Measurements from ENCODE around the gene DPP7. TPM values are rescaled to one million over a fixed set of nuclear protein-coding genes. Genes with fewer than 3 reads are reported as not detected.

The DPP7 gene
- total RNA-seq, 2 experiments from 2014 or later: 154 to 182 TPM

- Histone ChIP-seq H3K4me1 (ENCODE audit: insufficient read depth, low read length, poor library complexity, severe bottlenecking) (peaks cover 48% of the 10 kb centered on the region), H2AFZ (ENCODE audit: low read length) (no peak overlapping the region), H3K9me3 (ENCODE audit: low read length) (no peaks in the 10 kb centered on the region), H3K79me2 (ENCODE audit: insufficient read depth, low read depth, low read length) (no peaks in the 10 kb centered on the region), H4K20me1 (ENCODE audit: insufficient read depth, low read length) (no peaks in the 10 kb centered on the region), H3K4me3 (ENCODE audit: low read depth, low read length, poor library complexity, severe bottlenecking) (no peak overlapping the region), H3K9me2 (ENCODE audit: insufficient read depth, low read length) (no peaks in the 10 kb centered on the region), H3K36me3 (ENCODE audit: insufficient read depth, low read length) (peaks cover 13% of the 10 kb centered on the region; the same call in 1 of the 2 replicates), H3K4me2 (ENCODE audit: low read length) (no peak overlapping the region), H3K27ac (ENCODE audit: low read depth, low read length, poor library complexity, severe bottlenecking) (no peak overlapping the region)
- no peak for DNase-seq (ENCODE audit: low spot score)
- POLR2A ChIA-PET: no interaction called here
- intact Hi-C loops (cut with micrococcal nuclease; ENCODE audit: unreplicated experiment): loop anchor here (5.0 kb wide), 2 partner anchors 36 to 71 kb away; partner anchors contain the start of genes ANAPC2 and SSNA1
- no peak for TF ChIP-seq EZH2phosphoT487 (IDR thresholded peaks at IDR 0.05; ENCODE audit: borderline replicate concordance, low read depth, low read length)
- TF ChIP-seq CTCF (conservative IDR thresholded peaks at IDR 0.05; ENCODE audit: low read length): no peak
- CTCF ChIA-PET (ENCODE audit: unreplicated experiment): no interaction called here
- BruUV-seq (replicated peaks): no TSS peak
Measured at GRCh38 chr9:137116728-137117127, 2.2 kb upstream of the DPP7 start.

GRCh38 chr9:137116027-137116507 lies 1.5 kb upstream of the DPP7 start:
- H3K4me3 ChIP-seq (ENCODE audit: low read depth, low read length, poor library complexity, severe bottlenecking): no peak overlapping the region
- no peak for TF ChIP-seq EZH2phosphoT487 (IDR thresholded peaks at IDR 0.05; ENCODE audit: borderline replicate concordance, low read depth, low read length)
- TF ChIP-seq CTCF (conservative IDR thresholded peaks at IDR 0.05; ENCODE audit: low read length): 0 out of 2 replicates have a peak, but pooled peaks have one; percentile 9
- peaks cover 47% of the 10 kb centered on the region for H3K4me1 ChIP-seq (ENCODE audit: insufficient read depth, low read length, poor library complexity, severe bottlenecking)
- H4K20me1 ChIP-seq (ENCODE audit: insufficient read depth, low read length): no peaks in the 10 kb centered on the region
- H3K36me3 ChIP-seq (ENCODE audit: insufficient read depth, low read length): peaks cover 17% of the 10 kb centered on the region; the same call in 1 of the 2 replicates
- no peak overlapping the region for H2AFZ ChIP-seq (ENCODE audit: low read length)
- no peaks in the 10 kb centered on the region for H3K79me2 ChIP-seq (ENCODE audit: insufficient read depth, low read depth, low read length)
- no peak overlapping the region for H3K4me2 ChIP-seq (ENCODE audit: low read length)
- intact Hi-C loops (cut with micrococcal nuclease; ENCODE audit: unreplicated experiment): loop anchor here (5.0 kb wide), 2 partner anchors 36 to 71 kb away; partner anchors contain the start of genes ANAPC2 and SSNA1
- POLR2A ChIA-PET: interaction anchor here (1.2 kb wide), 1 partner anchor 46 kb away, joined by 4 read pairs; the partner anchor contains the start of gene SAPCD2
- H3K9me2 ChIP-seq (ENCODE audit: insufficient read depth, low read length): no peaks in the 10 kb centered on the region
- H3K9me3 ChIP-seq (ENCODE audit: low read length): no peaks in the 10 kb centered on the region
- CTCF ChIA-PET (ENCODE audit: unreplicated experiment): no interaction called here
- BruUV-seq (replicated peaks): no TSS peak
- no peak overlapping the region for H3K27ac ChIP-seq (ENCODE audit: low read depth, low read length, poor library complexity, severe bottlenecking)
- no peak for DNase-seq (ENCODE audit: low spot score)

GRCh38 chr9:137115394-137116026 lies 977 bp upstream of the DPP7 start:
- peaks cover 41% of the 10 kb centered on the region for H3K4me1 ChIP-seq (ENCODE audit: insufficient read depth, low read length, poor library complexity, severe bottlenecking)
- ChIA-PET POLR2A (interaction anchor here (0.5 to 1.2 kb wide), 3 partner anchors 13 to 74 kb away, joined by 3 to 4 read pairs (median 4); partner anchors contain the start of gene SAPCD2), CTCF (ENCODE audit: unreplicated experiment) (interaction anchor here (0.5 kb wide), 1 partner anchor 104 kb away, joined by 3 read pairs; no protein-coding TSS in a partner anchor)
- no peaks in the 10 kb centered on the region for H3K9me3 ChIP-seq (ENCODE audit: low read length)
- peaks cover 21% of the 10 kb centered on the region for H3K36me3 ChIP-seq (ENCODE audit: insufficient read depth, low read length)
- peak overlapping the region; percentile 71 for H3K4me2 ChIP-seq (ENCODE audit: low read length)
- BruUV-seq (replicated peaks): no TSS peak
- no peak overlapping the region for H2AFZ ChIP-seq (ENCODE audit: low read length)
- no peaks in the 10 kb centered on the region for H3K79me2 ChIP-seq (ENCODE audit: insufficient read depth, low read depth, low read length)
- TF ChIP-seq CTCF (conservative IDR thresholded peaks at IDR 0.05; ENCODE audit: low read length) (peak; percentile 44; the same call in 1 of the 2 replicates), EZH2phosphoT487 (IDR thresholded peaks at IDR 0.05; ENCODE audit: borderline replicate concordance, low read depth, low read length) (no peak)
- H3K9me2 ChIP-seq (ENCODE audit: insufficient read depth, low read length): no peaks in the 10 kb centered on the region
- no peak for DNase-seq (ENCODE audit: low spot score)
- H3K27ac ChIP-seq (ENCODE audit: low read depth, low read length, poor library complexity, severe bottlenecking): no peak overlapping the region
- intact Hi-C loops (cut with micrococcal nuclease; ENCODE audit: unreplicated experiment): loop anchor here (2.0 to 5.0 kb wide), 3 partner anchors 37 to 72 kb away; partner anchors contain the start of genes ANAPC2 and SSNA1
- H4K20me1 ChIP-seq (ENCODE audit: insufficient read depth, low read length): no peaks in the 10 kb centered on the region
- H3K4me3 ChIP-seq (ENCODE audit: low read depth, low read length, poor library complexity, severe bottlenecking): peak overlapping the region; percentile 95

All from OCI-LY7 (cell line).